ENCODE data around the gene POLR3GL.

POLR3GL gene

GRCh38 chr1:145949219-145949618, 15.3 kb upstream of the POLR3GL start:
- DNase-seq (ENCODE audit: low read depth): no peak

GRCh38 chr1:145951526-145951925, 13.0 kb upstream of the POLR3GL start:
- no peak for DNase-seq (ENCODE audit: low read depth)

- DNase-seq (ENCODE audit: low read depth): no peak
Measured at GRCh38 chr1:145952903-145953302, 11.6 kb upstream of the POLR3GL start.

- no peak for DNase-seq (ENCODE audit: low read depth)
Measured at GRCh38 chr1:145953861-145954260, 10.6 kb upstream of the POLR3GL start.

GRCh38 chr1:145955436-145955835, 9.1 kb upstream of the POLR3GL start:
- no peak for DNase-seq (ENCODE audit: low read depth)

- no peak for DNase-seq (ENCODE audit: low read depth)
Measured at GRCh38 chr1:145956361-145956760, 8.1 kb upstream of the POLR3GL start.

- DNase-seq (ENCODE audit: low read depth): no peak
Measured at GRCh38 chr1:145956781-145957442, 7.6 kb upstream of the POLR3GL start.

GRCh38 chr1:145957443-145958319, 6.8 kb upstream of the POLR3GL start, which contains the start of gene LIX1L:
Gene LIX1L (minus strand): TSS chr1:145958017. CDS start chr1:145957927, 90 bp downstream.
- peak; percentile 87 for DNase-seq (ENCODE audit: low read depth)

GRCh38 chr1:145958734-145959133, 5.8 kb upstream of the POLR3GL start:
- DNase-seq (ENCODE audit: low read depth): no peak

GRCh38 chr1:145959333-145959732, 5.2 kb upstream of the POLR3GL start:
- DNase-seq (ENCODE audit: low read depth): no peak

GRCh38 chr1:145959957-145960467, 4.5 kb upstream of the POLR3GL start:
- DNase-seq (ENCODE audit: low read depth): no peak

- DNase-seq (ENCODE audit: low read depth): no peak
Measured at GRCh38 chr1:145960468-145961108, 3.9 kb upstream of the POLR3GL start.

GRCh38 chr1:145961109-145961424, 3.4 kb upstream of the POLR3GL start:
- no peak for DNase-seq (ENCODE audit: low read depth)

GRCh38 chr1:145961425-145962156, 2.9 kb upstream of the POLR3GL start:
- DNase-seq (ENCODE audit: low read depth): no peak

GRCh38 chr1:145962157-145963102, 2.1 kb upstream of the POLR3GL start:
- DNase-seq (ENCODE audit: low read depth): no peak

GRCh38 chr1:145963265-145964019, 1.0 kb upstream of the POLR3GL start:
- no peak for DNase-seq (ENCODE audit: low read depth)

- no peak for DNase-seq (ENCODE audit: low read depth)
Measured at GRCh38 chr1:145965119-145965744, 742 bp downstream of the POLR3GL start.

GRCh38 chr1:145967288-145967687, 2.8 kb downstream of the POLR3GL start:
- no peak for DNase-seq (ENCODE audit: low read depth)

GRCh38 chr1:145972580-145972979, 8.1 kb downstream of the POLR3GL start:
- DNase-seq (ENCODE audit: low read depth): no peak

- no peak for DNase-seq (ENCODE audit: low read depth)
Measured at GRCh38 chr1:145974721-145975120, 10.2 kb downstream of the POLR3GL start.

Data from stimulated activated CD8-positive, alpha-beta memory T cell treated with anti-CD3 and anti-CD28 coated beads, Interleukin-7, amount 100 ng/mL, for 24 hours (primary cell).